GM19438 (cell line): ENCODE data around the gene HLCS.
"Not testable (repeated sequence)": the region's sequence is repeated elsewhere in the genome, so short reads cannot be mapped to it uniquely, and the experiment has no call there.

Experiments
- ATAC-seq: cut with Tn5 transposase; IDR thresholded peaks from one replicate; pipeline ENCODE4 v1.9.1; 2021; ENCODE audit warnings: low read depth; ENCODE audit not compliant: unreplicated experiment

Gene HLCS

DNA sequence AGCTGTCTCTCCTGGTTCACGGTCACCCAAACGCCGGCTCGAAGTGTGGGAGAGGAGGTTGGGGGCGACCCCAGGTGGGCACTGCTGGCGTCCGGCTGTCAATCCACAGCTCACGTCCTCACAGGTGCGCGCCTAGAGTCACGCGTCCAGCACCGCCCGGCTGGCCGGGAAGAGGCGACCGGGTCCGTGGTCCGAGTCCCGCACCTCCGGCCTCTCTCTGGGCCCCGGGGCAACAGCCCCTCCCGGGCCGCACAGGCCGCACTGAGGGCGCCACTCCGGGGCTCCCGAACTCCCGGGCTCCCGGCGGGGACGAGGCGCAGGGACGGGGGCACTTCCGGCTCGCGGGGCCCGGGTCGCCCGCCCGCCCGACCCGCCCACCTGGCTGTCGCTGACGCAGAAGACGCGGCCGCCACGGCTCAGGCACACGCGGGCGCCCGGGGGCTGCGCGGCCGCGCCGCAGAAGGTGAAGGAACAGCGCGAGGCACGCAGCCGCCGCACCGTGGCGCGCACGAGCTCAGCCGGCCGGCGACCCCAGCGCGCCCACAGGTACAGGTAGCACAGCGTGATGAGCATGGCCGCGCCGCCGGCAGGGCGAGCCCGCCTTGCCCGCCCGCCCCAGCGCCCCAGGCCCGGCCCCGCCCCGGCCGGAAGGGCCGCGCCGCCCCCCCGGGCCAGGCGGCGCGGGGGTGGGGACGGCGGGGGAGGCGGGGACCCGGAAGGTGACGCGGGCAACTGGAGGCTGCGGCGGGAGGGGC, at the start of gene HLCS:
HLCS (minus strand) TSS at position 604 of the 755 bp plus-strand sequence; CDS start at position 573, 31 bp downstream.
- ATAC-seq = peak; percentile 74

DNA sequence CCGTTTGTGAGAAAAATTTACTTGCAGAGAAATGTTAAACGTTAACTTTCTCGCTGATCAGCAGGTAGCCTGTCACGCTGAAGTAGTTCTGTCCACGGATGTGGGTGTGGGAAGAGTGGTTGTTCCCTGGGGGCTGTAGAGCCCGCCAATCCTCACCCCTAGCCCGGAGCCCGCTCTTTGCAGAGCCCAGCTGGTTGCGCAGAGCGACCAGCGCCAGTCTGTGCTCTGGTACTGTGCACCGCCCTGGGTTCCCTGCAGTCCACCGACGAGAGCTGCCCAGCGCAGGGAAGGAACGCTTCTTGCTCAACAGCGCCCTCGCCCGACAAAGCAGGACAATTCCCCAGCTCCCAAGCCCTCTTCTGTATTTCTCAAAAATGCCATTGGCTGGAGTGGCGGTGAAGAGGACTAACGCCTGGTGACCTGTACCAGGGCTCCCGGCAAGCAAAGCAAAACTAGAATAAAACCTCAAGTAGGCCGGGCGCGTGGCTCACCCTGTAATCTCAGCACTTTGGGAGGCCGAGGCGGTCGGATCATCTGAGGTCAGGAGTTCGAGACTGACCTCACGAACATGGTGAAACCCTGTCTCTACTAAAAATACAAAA, 43.4 kb upstream of the HLCS start:
- ATAC-seq = peak; percentile 96

DNA sequence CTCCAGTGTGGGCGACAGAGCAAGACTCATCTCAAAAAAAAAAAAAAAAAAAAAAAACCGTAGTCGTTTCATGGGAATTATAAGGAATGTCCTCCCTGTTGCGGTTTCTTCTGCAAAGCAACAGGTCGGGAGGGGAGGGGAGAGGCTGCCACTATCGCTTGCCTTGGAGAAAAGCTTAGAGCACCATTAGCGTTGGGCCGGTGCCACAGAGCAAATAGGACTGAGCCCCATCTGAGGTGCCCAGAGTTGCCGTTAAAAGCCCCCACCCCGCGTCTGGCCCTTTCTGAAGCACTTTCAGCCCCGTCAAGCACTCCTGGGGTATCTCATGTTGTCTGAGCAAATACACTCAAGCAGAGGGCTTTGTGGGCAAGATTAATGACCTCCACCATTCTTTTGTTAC, 42.3 kb upstream of the HLCS start:
- ATAC-seq = no peak

- no peak for ATAC-seq
Measured at GRCh38 chr21:37006486-37007291, 40.2 kb upstream of the HLCS start, which contains the start of gene RIPPLY3. RIPPLY3 (plus strand) TSS chr21:37006702; CDS start chr21:37006773, 71 bp downstream.

- ATAC-seq = no peak
Measured at GRCh38 chr21:37005548-37006485, 39.3 kb upstream of the HLCS start.

DNA sequence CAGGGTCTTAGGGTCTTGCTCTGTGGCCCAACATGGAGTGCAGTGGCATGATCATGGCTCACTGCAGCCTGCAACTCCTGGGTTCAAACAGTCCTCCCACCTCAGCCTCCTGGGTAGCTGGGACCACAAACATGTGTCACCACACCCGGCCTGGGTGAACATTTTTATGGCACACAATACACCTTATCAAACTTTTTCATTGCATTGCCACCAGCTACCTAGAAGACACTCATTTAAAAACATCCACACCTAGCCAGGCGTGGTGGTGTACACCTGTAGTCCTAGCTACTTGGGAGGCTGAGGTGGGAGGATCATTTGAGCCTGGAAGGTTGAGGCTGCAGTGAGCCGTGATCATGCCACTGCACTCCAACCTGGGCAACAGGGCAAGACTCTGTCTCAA, 37.4 kb upstream of the HLCS start:
- ATAC-seq = not testable (repeated sequence)

DNA sequence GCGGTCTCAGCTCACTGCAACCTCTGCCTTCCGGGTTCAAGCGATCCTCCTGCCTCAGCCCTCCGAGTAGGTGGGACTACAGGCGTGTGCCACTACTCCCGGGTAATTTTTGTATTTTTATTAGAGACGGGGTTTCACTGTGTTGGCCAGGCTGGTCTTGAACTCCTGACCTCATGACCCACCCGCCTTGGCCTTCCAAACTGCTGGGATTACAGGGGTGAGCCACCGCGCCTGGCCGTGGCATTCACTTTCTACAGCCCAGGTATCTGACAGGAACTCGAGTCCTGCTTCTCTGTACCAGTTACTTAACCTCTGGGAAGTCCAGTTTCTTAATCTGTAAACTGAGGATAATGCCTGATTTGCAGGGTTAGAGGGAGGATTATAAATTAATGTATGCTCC, 36.4 kb upstream of the HLCS start:
- not testable (repeated sequence) for ATAC-seq

DNA sequence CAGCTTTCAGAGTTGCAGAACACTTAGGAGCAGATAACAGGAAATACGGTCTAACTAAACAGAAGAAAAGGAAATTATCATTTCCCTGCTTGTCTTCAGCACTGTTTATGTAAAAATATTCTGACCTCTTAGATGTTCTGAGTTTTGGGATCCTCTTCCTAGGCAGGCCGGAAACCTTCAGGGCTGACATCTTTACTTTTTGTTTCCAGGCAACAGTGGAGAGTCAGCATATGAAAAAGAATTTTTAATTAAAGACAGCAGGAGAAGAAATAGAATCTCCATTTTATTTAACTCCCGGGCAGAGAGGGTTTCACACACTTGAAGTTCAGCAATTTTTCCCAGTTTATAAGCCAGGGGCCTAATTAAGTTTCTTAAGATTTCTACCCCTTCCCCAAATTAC, 35.0 kb upstream of the HLCS start:
- no peak for ATAC-seq

DNA sequence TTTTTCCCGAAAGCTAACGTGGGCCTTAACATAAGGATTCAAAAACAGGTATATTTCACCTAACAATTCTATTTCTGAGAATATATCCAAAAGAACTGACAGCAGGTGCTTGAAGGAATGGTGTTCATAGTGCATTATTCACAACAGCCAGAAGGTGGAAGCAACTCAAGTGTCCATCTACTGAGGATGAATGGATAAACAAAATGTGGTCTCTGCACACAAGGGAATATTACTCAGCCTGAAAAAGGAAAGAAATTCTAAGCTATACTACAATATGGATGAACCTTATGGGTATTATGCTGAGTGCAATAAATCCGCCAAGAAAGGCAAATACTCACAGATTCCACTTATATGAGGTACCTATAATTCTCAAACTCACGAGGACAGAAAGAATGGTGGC, 33.9 kb upstream of the HLCS start:
- ATAC-seq = no peak

DNA sequence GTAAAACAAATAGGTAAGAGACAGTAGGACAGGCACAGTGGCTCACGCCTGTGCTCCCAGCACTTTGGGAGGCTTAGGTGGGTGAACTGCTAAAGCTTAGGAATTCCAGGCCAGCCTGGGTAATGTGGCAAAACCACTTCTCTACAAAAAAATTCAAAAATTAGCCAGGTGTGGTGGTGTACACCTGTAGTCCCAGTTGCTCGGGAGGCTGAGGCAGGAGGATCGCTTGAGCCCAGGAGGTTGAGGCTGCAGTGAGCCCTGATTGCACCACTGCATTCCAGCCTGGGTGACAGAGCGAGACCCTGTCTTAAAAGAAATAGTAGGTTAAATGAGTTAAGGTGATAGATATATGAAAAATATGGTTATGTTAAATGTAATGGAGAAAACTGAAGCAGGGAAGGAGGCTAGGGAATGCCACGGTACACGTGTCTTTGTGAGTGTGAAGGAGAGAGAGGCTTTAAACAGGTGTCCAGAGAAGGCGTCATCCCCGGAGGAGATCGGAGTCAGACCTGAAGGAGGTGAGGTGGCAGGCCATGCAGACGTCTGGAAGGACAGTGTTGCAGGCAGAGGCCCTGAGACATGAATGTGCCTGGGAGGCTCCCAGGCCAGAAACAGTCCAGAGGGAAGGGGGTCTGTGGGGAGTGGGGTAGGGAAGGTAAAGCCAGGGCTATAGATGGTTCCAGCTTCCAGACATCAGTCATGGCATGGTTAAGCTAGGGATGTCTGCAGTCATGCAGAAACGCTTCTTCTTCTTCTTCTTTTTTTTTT, 32.8 kb upstream of the HLCS start:
- no peak for ATAC-seq

- ATAC-seq = not testable (repeated sequence)
Measured at GRCh38 chr21:36995285-36995684, 28.8 kb upstream of the HLCS start.

DNA sequence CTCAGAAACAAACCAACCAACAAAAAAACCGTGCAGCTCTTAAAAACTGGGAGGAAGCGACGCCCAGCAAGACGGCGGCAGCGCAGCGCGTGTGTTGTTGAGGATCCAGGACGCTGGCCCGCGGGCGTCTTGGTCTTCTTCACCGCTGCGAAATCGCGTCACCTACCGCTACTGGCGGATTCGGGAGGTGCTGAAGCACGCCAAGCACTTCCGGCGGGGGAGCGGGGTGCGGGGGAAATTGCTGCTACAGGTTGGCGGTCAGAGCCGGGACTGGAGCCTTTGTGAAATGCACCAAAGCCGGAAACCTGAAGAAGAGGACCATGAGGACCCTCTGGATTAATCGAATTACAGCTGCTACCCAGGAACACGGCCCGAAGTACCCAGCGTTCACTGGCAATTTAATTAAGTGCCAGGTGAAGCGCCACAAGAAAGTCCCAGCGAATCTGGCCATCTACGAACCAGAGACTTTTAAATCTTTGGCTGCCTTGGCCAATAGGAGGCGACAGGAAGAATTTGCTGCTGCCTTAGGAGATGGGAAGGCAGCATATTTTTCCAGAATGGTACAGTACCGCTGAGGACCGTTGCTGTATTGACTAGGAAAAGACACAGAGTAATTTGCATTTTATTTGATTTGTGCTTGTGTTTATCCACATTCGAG, 28.2 kb upstream of the HLCS start:
- ATAC-seq = no peak

- no peak for ATAC-seq
Measured at GRCh38 chr21:36992671-36993070, 26.2 kb upstream of the HLCS start.

- no peak for ATAC-seq
Measured at GRCh38 chr21:36990508-36991205, 24.2 kb upstream of the HLCS start.

- ATAC-seq = peak; percentile 93
Measured at GRCh38 chr21:36989699-36990507, 23.4 kb upstream of the HLCS start.

DNA sequence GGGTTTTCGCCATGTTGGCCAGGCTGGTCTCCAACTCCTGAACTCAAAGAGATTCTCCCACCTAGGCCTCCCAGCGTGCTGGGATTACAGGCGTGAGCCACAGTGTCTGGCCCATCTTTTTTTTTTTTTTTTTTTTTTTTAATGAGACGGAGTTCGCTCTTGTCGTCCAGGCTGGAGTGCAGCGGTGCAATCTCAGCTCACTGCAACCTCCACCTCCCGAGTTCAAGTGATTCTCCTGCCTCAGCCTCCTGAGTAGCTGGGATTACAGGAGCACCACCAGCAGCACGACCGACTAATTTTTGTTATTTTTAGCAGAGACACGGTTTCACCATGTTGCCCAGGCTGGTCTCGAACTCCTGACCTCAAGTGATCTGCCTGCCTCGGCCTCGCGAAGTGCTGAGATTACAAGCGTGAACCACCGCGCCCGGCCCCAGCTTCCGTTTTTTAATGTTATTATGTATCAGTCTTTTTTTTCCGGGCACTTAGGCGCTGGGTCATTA, 22.8 kb upstream of the HLCS start:
- not testable (repeated sequence) for ATAC-seq

GRCh38 chr21:36988536-36988935, 22.1 kb upstream of the HLCS start:
- no peak for ATAC-seq
